Islet precursor cell (in vitro differentiated cells): ENCODE data around the gene TUSC7.
A peak's percentile ranks its signal among the peaks of the same experiment; 100 is the strongest.

Source experiments
- DNase-seq: peaks from one replicate; pipeline ENCODE4 v3.0.0-alpha.2; 2018

The TUSC7 gene

GRCh38 chr3:116709479-116709878 lies at the start of gene TUSC7:
TUSC7 (plus strand) TSS chr3:116709779.
- DNase-seq: no peak

- no peak for DNase-seq
Measured at GRCh38 chr3:116661196-116661595, 48.4 kb upstream of the TUSC7 start.

GRCh38 chr3:116663161-116664110 lies 46.1 kb upstream of the TUSC7 start:
- no peak for DNase-seq

GRCh38 chr3:116667324-116667723 lies 42.3 kb upstream of the TUSC7 start:
- no peak for DNase-seq

GRCh38 chr3:116667791-116668190 lies 41.8 kb upstream of the TUSC7 start:
- no peak for DNase-seq

GRCh38 chr3:116669576-116669975 lies 40.0 kb upstream of the TUSC7 start:
- DNase-seq: no peak

- no peak for DNase-seq
Measured at GRCh38 chr3:116671151-116671550, 38.4 kb upstream of the TUSC7 start.

- no peak for DNase-seq
Measured at GRCh38 chr3:116678853-116679252, 30.7 kb upstream of the TUSC7 start.

GRCh38 chr3:116691041-116691440 lies 18.5 kb upstream of the TUSC7 start:
- DNase-seq: no peak

GRCh38 chr3:116701070-116701469 lies 8.5 kb upstream of the TUSC7 start:
- DNase-seq: no peak

- DNase-seq: no peak
Measured at GRCh38 chr3:116702334-116702733, 7.2 kb upstream of the TUSC7 start.

- DNase-seq: no peak
Measured at GRCh38 chr3:116707531-116707930, 2.0 kb upstream of the TUSC7 start.

- DNase-seq: peak; percentile 50
Measured at GRCh38 chr3:116716490-116716889, 6.9 kb downstream of the TUSC7 start.

- DNase-seq: no peak
Measured at GRCh38 chr3:116717566-116717965, 8.0 kb downstream of the TUSC7 start.

GRCh38 chr3:116728454-116728853 lies 18.9 kb downstream of the TUSC7 start:
- no peak for DNase-seq

GRCh38 chr3:116734243-116734642 lies 24.7 kb downstream of the TUSC7 start:
- DNase-seq: no peak

GRCh38 chr3:116739678-116740077 lies 30.1 kb downstream of the TUSC7 start:
- no peak for DNase-seq

GRCh38 chr3:116740293-116740692 lies 30.7 kb downstream of the TUSC7 start:
- DNase-seq: no peak

GRCh38 chr3:116741467-116741866 lies 31.9 kb downstream of the TUSC7 start:
- DNase-seq: peak; percentile 50

- DNase-seq: no peak
Measured at GRCh38 chr3:116743062-116743461, 33.5 kb downstream of the TUSC7 start.

- no peak for DNase-seq
Measured at GRCh38 chr3:116749388-116749787, 39.8 kb downstream of the TUSC7 start.

GRCh38 chr3:116757315-116757714 lies 47.7 kb downstream of the TUSC7 start:
- no peak for DNase-seq

GRCh38 chr3:116759316-116759715 lies 49.7 kb downstream of the TUSC7 start:
- no peak for DNase-seq
